HCT116 (cell line): Measurements from ENCODE around the gene CDCA7. TPM values are rescaled to one million over a fixed set of nuclear protein-coding genes. Genes with fewer than 3 reads are reported as not detected.

Source experiments
- ATAC-seq: fragments of 200-7000 bp; cut with Tn5 transposase; 2 replicates; pipeline ENCODE4 v1.9.1; 2020; ENCODE audit warnings: mild to moderate bottlenecking, moderate library complexity
- BruUV-seq: library from RNA; stranded (reverse); fragments of 400-500 nt; replicated peaks from 2 replicates; lab custom pipeline; 2021; lab: Mats Ljungman, UMichigan
- CTCF ChIA-PET: fragments of 300-600 bp; sonication (Branson Sonifier 250); formaldehyde crosslinking; loops from one replicate; lab custom pipeline; 2021; ENCODE audit warnings: antibody characterized with exemption; lab: Charles Lee
- POLR2A ChIA-PET: fragments of 300-600, 350-600 bp; sonication (Branson Sonifier 250); formaldehyde crosslinking; loops from one replicate; lab custom pipeline; 2021; ENCODE audit warnings: antibody characterized with exemption; lab: Charles Lee
- RAD21 ChIA-PET, 2 experiments: fragments of 300-600 bp; sonication (Branson Sonifier 250); formaldehyde crosslinking; loops; one replicate each; lab custom pipeline; 2023; ENCODE audit warnings: low total read pairs in 2 of 2; ENCODE audit not compliant: uncharacterized antibody in 2 of 2, unreplicated experiment in 2 of 2, low non-redundant PET in 1 of 2; lab: Charles Lee
- DNase-seq: peaks from one replicate; pipeline ENCODE4 v3.0.0-alpha.2; 2010; ENCODE audit warnings: low read depth, low spot score
- H2AFZ ChIP-seq: fragments of 200-600 bp; shearing (Covaris generic), sonication (generic); 2 replicates; pipeline ENCODE4 v1.6.1; 2017; ENCODE audit warnings: low read depth, mixed run types, mixed read lengths, antibody characterized with exemption, low read length; ENCODE audit not compliant: poor library complexity, severe bottlenecking
- H3K27ac ChIP-seq: 2 replicates; pipeline ENCODE4 v1.5.1; 2012; ENCODE audit warnings: low read depth, low read length
- H3K27me3 ChIP-seq: fragments of 200-600 bp; sonication (generic); 2 replicates; pipeline ENCODE4 v1.6.1; 2016; ENCODE audit warnings: mixed run types, low read length, mixed read lengths; ENCODE audit not compliant: insufficient read depth
- H3K36me3 ChIP-seq, 2 experiments: fragments of 200-500 bp in 1 of 2; fragments of 200-600 bp in 1 of 2; sonication (Bioruptor generic) in 1 of 2; sonication (generic) in 1 of 2; 2 replicates each; pipeline versions ENCODE4 v1.5.1 to v1.6.1; 2014 to 2016; ENCODE audit warnings: low read length in 2 of 2, inconsistent platforms in 1 of 2, mixed read lengths in 1 of 2, mixed run types in 1 of 2; ENCODE audit not compliant: insufficient read depth in 2 of 2, control insufficient read depth in 1 of 2
- H3K4me1 ChIP-seq, 2 experiments: fragments of 200-600 bp in 1 of 2; sonication (generic) in 1 of 2; 2 replicates each; pipeline versions ENCODE4 v1.5.1 to v1.6.1; 2012 to 2017; ENCODE audit warnings: low read length in 2 of 2, inconsistent platforms in 1 of 2, mild to moderate bottlenecking in 1 of 2, mixed read lengths in 1 of 2, mixed run types in 1 of 2, moderate library complexity in 1 of 2; ENCODE audit not compliant: insufficient read depth in 2 of 2, control insufficient read depth in 1 of 2
- H3K4me2 ChIP-seq: fragments of 200-600 bp; sonication (generic); 2 replicates; pipeline ENCODE4 v1.6.1; 2017; ENCODE audit warnings: mixed run types, low read length, mixed read lengths
- H3K4me3 ChIP-seq, 2 experiments: fragments of 200-600 bp in 1 of 2; sonication (generic) in 1 of 2; replicated peaks in 1 of 2; 2 replicates each; pipeline ENCODE4 v1.5.1; 2011 to 2016; ENCODE audit warnings: low read length in 2 of 2, control low read depth in 1 of 2, low read depth in 1 of 2, mild to moderate bottlenecking in 1 of 2, mixed read lengths in 1 of 2, mixed run types in 1 of 2
- H3K79me2 ChIP-seq: fragments of 200-600 bp; sonication (generic); 2 replicates; pipeline ENCODE4 v1.6.1; 2017; ENCODE audit warnings: mild to moderate bottlenecking, mixed run types, low read length, moderate library complexity, mixed read lengths; ENCODE audit not compliant: insufficient read depth
- H3K9ac ChIP-seq: fragments of 200-600 bp; sonication (generic); 2 replicates; pipeline ENCODE4 v1.6.1; 2016; ENCODE audit warnings: low read length, mixed read lengths
- H3K9me2 ChIP-seq: fragments of 200-600 bp; sonication (generic), shearing (Covaris generic); 2 replicates; pipeline ENCODE4 v1.6.1; 2017; ENCODE audit warnings: mixed run types, mild to moderate bottlenecking, moderate library complexity; ENCODE audit not compliant: insufficient read depth
- H3K9me3 ChIP-seq, 2 experiments: fragments of 200-500 bp in 1 of 2; fragments of 200-600 bp in 1 of 2; sonication (Bioruptor generic) in 1 of 2; sonication (generic) in 1 of 2; 2 replicates each; pipeline ENCODE4 v1.6.1; 2014 to 2017; ENCODE audit warnings: low read length in 2 of 2, mixed read lengths in 2 of 2, inconsistent platforms in 1 of 2, low read depth in 1 of 2, mild to moderate bottlenecking in 1 of 2, mixed run types in 1 of 2, moderate library complexity in 1 of 2; ENCODE audit not compliant: control insufficient read depth in 1 of 2, insufficient read depth in 1 of 2
- H4K20me1 ChIP-seq: fragments of 200-600 bp; sonication (generic), shearing (Covaris generic); 2 replicates; pipeline ENCODE4 v1.6.1; 2017; ENCODE audit warnings: mixed run types, mild to moderate bottlenecking, moderate library complexity; ENCODE audit not compliant: insufficient read depth
- CBX3 ChIP-seq: IDR thresholded peaks from 2 replicates; pipeline ENCODE4 v1.6.1; 2012; ENCODE audit warnings: low read depth
- ELF1 ChIP-seq: IDR thresholded peaks from 2 replicates; pipeline ENCODE4 v1.6.1; 2012; ENCODE audit warnings: low read depth, borderline replicate concordance
- POLR2A ChIP-seq: IDR thresholded peaks from 2 replicates; pipeline ENCODE4 v1.7.0; 2011; ENCODE audit warnings: borderline replicate concordance; ENCODE audit not compliant: insufficient read depth, insufficient read length; ENCODE audit errors: extremely low read depth
- POLR2AphosphoS5 ChIP-seq: IDR thresholded peaks from 2 replicates; pipeline ENCODE4 v1.6.1; 2011; ENCODE audit warnings: mild to moderate bottlenecking, low read depth, low read length, moderate library complexity
- RAD21 ChIP-seq: IDR thresholded peaks from 2 replicates; pipeline ENCODE4 v1.6.1; 2012; ENCODE audit warnings: low read depth, mild to moderate bottlenecking
- SIN3A ChIP-seq: IDR thresholded peaks from 2 replicates; pipeline ENCODE4 v1.6.1; 2012; ENCODE audit warnings: low read depth
- YY1 ChIP-seq: IDR thresholded peaks from 2 replicates; pipeline ENCODE4 v1.6.1; 2011; ENCODE audit warnings: low read length, low read depth, moderate library complexity, mild to moderate bottlenecking; ENCODE audit not compliant: insufficient replicate concordance; ENCODE audit errors: extremely low read depth
- intact Hi-C: fragments of 100-400 bp; cut with micrococcal nuclease; formaldehyde crosslinking; loops from 2 replicates; pipeline ENCODE4 v1.10.0; 2022
- total RNA-seq: library from RNA; stranded (reverse); gene quantifications from one replicate; pipeline ENCODE4 v1.2.1, GENCODE V29; 2021; ENCODE audit not compliant: unreplicated experiment
- TF ChIP-seq, protein P1 (sequence below): IDR thresholded peaks from 2 replicates; pipeline ENCODE4 v1.6.1; 2012; ENCODE audit warnings: low read depth
- TF ChIP-seq, protein P2 (sequence below), 3 experiments: fragments of 200-600 bp in 1 of 3; sonication (generic) in 1 of 3; IDR thresholded peaks in 2 of 3; conservative IDR thresholded peaks in 1 of 3; 2 replicates each; pipeline ENCODE4 v1.5.1; 2012 to 2017; ENCODE audit warnings: low read depth in 2 of 3, low read length in 2 of 3, antibody characterized with exemption in 1 of 3, borderline replicate concordance in 1 of 3, control low read depth in 1 of 3, mild to moderate bottlenecking in 1 of 3, mixed read lengths in 1 of 3, mixed run types in 1 of 3, moderate library complexity in 1 of 3; ENCODE audit not compliant: insufficient read depth in 1 of 3

The CDCA7 gene
- total RNA-seq, 1 experiment from 2014 or later = 57.9 TPM

DNA sequence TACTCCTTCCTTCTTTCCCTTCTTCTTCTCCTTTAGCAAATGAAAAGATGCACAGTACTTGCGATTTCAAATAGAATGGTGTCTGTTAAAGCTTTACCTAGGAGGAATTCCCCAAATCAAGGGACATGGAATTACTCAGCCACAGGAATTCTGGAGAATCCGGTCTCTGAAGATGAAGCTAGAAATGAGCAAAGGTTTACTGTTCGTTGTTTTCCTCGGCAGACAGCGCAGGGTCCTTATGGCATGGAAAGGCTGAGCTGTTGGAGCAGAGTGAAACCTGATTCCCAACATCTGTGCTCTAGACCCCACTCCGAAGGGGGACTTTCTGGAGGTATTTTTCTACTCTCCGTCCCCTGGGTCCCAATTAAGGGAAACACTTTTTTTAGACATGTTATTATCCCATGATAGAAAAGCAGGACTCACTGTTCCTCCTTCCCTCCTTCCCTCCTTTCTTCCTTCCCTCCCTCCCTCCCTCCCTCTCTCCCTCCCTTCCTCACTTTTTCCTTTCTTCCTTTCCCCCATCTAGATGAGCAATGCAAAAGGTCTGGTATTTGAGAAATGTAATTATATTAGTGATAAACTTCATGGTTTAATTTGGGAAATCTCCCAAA lies 47.1 kb downstream of the CDCA7 start (continued):
- TF ChIP-seq POLR2AphosphoS5 (no peak), SIN3A (no peak), ELF1 (no peak), POLR2A (no peak), YY1 (no peak)
- TF ChIP-seq, protein P1, sequence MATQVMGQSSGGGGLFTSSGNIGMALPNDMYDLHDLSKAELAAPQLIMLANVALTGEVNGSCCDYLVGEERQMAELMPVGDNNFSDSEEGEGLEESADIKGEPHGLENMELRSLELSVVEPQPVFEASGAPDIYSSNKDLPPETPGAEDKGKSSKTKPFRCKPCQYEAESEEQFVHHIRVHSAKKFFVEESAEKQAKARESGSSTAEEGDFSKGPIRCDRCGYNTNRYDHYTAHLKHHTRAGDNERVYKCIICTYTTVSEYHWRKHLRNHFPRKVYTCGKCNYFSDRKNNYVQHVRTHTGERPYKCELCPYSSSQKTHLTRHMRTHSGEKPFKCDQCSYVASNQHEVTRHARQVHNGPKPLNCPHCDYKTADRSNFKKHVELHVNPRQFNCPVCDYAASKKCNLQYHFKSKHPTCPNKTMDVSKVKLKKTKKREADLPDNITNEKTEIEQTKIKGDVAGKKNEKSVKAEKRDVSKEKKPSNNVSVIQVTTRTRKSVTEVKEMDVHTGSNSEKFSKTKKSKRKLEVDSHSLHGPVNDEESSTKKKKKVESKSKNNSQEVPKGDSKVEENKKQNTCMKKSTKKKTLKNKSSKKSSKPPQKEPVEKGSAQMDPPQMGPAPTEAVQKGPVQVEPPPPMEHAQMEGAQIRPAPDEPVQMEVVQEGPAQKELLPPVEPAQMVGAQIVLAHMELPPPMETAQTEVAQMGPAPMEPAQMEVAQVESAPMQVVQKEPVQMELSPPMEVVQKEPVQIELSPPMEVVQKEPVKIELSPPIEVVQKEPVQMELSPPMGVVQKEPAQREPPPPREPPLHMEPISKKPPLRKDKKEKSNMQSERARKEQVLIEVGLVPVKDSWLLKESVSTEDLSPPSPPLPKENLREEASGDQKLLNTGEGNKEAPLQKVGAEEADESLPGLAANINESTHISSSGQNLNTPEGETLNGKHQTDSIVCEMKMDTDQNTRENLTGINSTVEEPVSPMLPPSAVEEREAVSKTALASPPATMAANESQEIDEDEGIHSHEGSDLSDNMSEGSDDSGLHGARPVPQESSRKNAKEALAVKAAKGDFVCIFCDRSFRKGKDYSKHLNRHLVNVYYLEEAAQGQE = no peak

DNA sequence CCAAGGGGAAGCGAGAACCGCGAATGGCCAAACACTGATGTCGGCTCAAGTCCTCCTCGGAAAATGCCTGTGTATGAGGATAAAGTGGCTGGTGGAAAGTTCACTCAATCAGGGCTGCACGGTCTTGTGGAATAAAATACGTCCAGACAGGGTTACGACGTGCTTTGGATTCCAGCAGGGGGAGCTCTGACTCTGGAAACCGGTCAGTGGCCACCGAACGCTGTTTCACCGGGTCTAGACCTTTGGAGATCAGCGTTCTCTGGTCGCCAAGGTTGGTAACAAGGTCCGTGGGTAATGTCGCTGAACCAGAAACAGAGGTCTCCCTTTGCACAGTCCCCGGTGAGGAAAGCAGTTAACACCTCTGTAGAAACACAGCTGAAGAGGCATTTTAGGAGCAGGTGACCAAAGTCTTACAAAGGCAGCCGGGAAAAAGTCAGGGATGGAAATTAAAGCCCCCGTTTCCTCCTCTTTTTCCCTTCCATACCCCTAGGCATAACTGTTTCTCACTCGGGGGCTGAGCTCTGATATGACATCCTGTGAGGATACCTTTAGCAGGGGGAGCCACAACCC lies 47.8 kb downstream of the CDCA7 start:
- H3K4me3 ChIP-seq = peak overlapping the region; percentile 19 to 35
- peaks cover 0 to 14% of the 10 kb centered on the region in 2 experiments; a peak in 1 of 4 replicates for H3K4me1 ChIP-seq
- H3K36me3 ChIP-seq = no peaks in the 10 kb centered on the region
- H3K27ac ChIP-seq = no peak overlapping the region
- H2AFZ ChIP-seq = peak overlapping the region; percentile 75
- no peaks in the 10 kb centered on the region for H3K79me2 ChIP-seq
- peak; percentile 80 for DNase-seq
- TF ChIP-seq YY1 (peak; percentile 20), CBX3 (no peak), POLR2A (no peak), RAD21 (peak; percentile 98)
- TF ChIP-seq, protein P2, sequence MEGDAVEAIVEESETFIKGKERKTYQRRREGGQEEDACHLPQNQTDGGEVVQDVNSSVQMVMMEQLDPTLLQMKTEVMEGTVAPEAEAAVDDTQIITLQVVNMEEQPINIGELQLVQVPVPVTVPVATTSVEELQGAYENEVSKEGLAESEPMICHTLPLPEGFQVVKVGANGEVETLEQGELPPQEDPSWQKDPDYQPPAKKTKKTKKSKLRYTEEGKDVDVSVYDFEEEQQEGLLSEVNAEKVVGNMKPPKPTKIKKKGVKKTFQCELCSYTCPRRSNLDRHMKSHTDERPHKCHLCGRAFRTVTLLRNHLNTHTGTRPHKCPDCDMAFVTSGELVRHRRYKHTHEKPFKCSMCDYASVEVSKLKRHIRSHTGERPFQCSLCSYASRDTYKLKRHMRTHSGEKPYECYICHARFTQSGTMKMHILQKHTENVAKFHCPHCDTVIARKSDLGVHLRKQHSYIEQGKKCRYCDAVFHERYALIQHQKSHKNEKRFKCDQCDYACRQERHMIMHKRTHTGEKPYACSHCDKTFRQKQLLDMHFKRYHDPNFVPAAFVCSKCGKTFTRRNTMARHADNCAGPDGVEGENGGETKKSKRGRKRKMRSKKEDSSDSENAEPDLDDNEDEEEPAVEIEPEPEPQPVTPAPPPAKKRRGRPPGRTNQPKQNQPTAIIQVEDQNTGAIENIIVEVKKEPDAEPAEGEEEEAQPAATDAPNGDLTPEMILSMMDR (IDR thresholded peaks at IDR 0.05 in 2 of 3, conservative IDR thresholded peaks at IDR 0.05 in 1 of 3; ENCODE audit: borderline replicate concordance in 1 of 3, insufficient read depth in 1 of 3, low read depth in 2 of 3, low read length in 2 of 3) = peak; percentile 85 to 91 (median 88)
- TF ChIP-seq, all 23 proteins: peak for 3
- Histone ChIP-seq H3K4me2 (peak overlapping the region; percentile 57), H3K9me2 (no peaks in the 10 kb centered on the region), H3K27me3 (no peaks in the 10 kb centered on the region), H3K9me3 (no peaks in the 10 kb centered on the region), H4K20me1 (no peaks in the 10 kb centered on the region), H3K9ac (no peak overlapping the region)
- no TSS peak for BruUV-seq
- POLR2A ChIA-PET = interaction anchor here (0.7 to 1.9 kb wide), 3 partner anchors 12 to 348 kb away, joined by 3 to 5 read pairs (median 4); no protein-coding TSS in a partner anchor
- RAD21 ChIA-PET = interaction anchor here (0.6 to 1.9 kb wide), 4 partner anchors 47 to 482 kb away, joined by 4 to 10 read pairs (median 6); no protein-coding TSS in a partner anchor
- peak; percentile 96 for ATAC-seq
- CTCF ChIA-PET = interaction anchor here (1.0 to 4.5 kb wide), 12 partner anchors 11 to 939 kb away, joined by 3 to 75 read pairs (median 4); no protein-coding TSS in a partner anchor
- intact Hi-C loops = loop anchor here (1.0 to 10.0 kb wide), 8 partner anchors 47 to 943 kb away; no protein-coding TSS in a partner anchor
